Mesothelial cell of epicardium (in vitro differentiated cells): ENCODE measurements around the gene CUX1. TPM values are rescaled to one million over a fixed set of nuclear protein-coding genes. Genes with fewer than 3 reads are reported as not detected.

Experiments
- DNase-seq, 2 experiments: peaks; one replicate each; pipeline ENCODE4 v3.0.0; 2021; ENCODE audit warnings: low spot score in 2 of 2; ENCODE audit not compliant: unreplicated experiment in 2 of 2
- H3K27ac Mint-ChIP-seq: 2 replicates; pipeline ENCODE4 v1.8.0; 2021; ENCODE audit warnings: mixed read lengths
- H3K27me3 Mint-ChIP-seq: 2 replicates; pipeline ENCODE4 v1.8.0; 2021; ENCODE audit warnings: low read depth, mixed read lengths
- H3K36me3 Mint-ChIP-seq: 2 replicates; pipeline ENCODE4 v1.8.0; 2021; ENCODE audit warnings: mixed read lengths
- H3K4me1 Mint-ChIP-seq: 2 replicates; pipeline ENCODE4 v1.8.0; 2021; ENCODE audit warnings: mixed read lengths
- H3K4me3 Mint-ChIP-seq: 2 replicates; pipeline ENCODE4 v1.8.0; 2021; ENCODE audit warnings: mild to moderate bottlenecking, moderate library complexity, mixed read lengths
- H3K9me3 Mint-ChIP-seq: 2 replicates; pipeline ENCODE4 v1.8.0; 2021; ENCODE audit warnings: mixed read lengths
- CTCF ChIP-seq: fragments of 200-600 bp; sonication (generic); IDR thresholded peaks from one replicate; pipeline ENCODE4 v1.5.0; 2021; ENCODE audit warnings: antibody characterized with exemption; ENCODE audit not compliant: unreplicated experiment
- total RNA-seq: library from RNA; stranded (reverse); gene quantifications from 3 replicates; pipeline ENCODE4 v1.2.1, GENCODE V29; 2021

Gene CUX1
- total RNA-seq, 1 donor from 2014 or later, result 158 TPM

GRCh38 chr7:102310414-102310815 is 493.0 kb downstream of the CUX1 start:
- DNase-seq, result no peak
- H3K9me3 Mint-ChIP-seq, result no peaks in the 10 kb centered on the region
- no peak for TF ChIP-seq CTCF
- H3K36me3 Mint-ChIP-seq, result peaks cover 5% of the 10 kb centered on the region
- peak overlapping the region; percentile 12 for H3K27ac Mint-ChIP-seq
- no peak overlapping the region for H3K4me3 Mint-ChIP-seq
- H3K4me1 Mint-ChIP-seq, result no peaks in the 10 kb centered on the region
- no peaks in the 10 kb centered on the region for H3K27me3 Mint-ChIP-seq

- H3K36me3 Mint-ChIP-seq, result peaks cover 7% of the 10 kb centered on the region
- H3K27me3 Mint-ChIP-seq, result no peaks in the 10 kb centered on the region
- H3K9me3 Mint-ChIP-seq, result no peaks in the 10 kb centered on the region
- TF ChIP-seq CTCF, result no peak
- H3K27ac Mint-ChIP-seq, result no peak overlapping the region
- no peaks in the 10 kb centered on the region for H3K4me1 Mint-ChIP-seq
- no peak overlapping the region for H3K4me3 Mint-ChIP-seq
- no peak for DNase-seq
Measured at GRCh38 chr7:102312317-102312716, 494.9 kb downstream of the CUX1 start.

GRCh38 chr7:102313997-102314780 is 496.8 kb downstream of the CUX1 start:
- Mint-ChIP-seq H3K4me3 (no peak overlapping the region), H3K4me1 (no peaks in the 10 kb centered on the region), H3K36me3 (peaks cover 7% of the 10 kb centered on the region), H3K27me3 (no peaks in the 10 kb centered on the region), H3K27ac (no peak overlapping the region), H3K9me3 (no peaks in the 10 kb centered on the region)
- TF ChIP-seq CTCF, result no peak
- no peak for DNase-seq

- H3K36me3 Mint-ChIP-seq, result peaks cover 4% of the 10 kb centered on the region
- no peaks in the 10 kb centered on the region for H3K4me1 Mint-ChIP-seq
- TF ChIP-seq CTCF, result no peak
- H3K27ac Mint-ChIP-seq, result no peak overlapping the region
- DNase-seq, result no peak
- no peaks in the 10 kb centered on the region for H3K9me3 Mint-ChIP-seq
- no peak overlapping the region for H3K4me3 Mint-ChIP-seq
- peaks cover 11% of the 10 kb centered on the region for H3K27me3 Mint-ChIP-seq
Measured at GRCh38 chr7:102317231-102318059, 500.0 kb downstream of the CUX1 start.

- Mint-ChIP-seq H3K4me3 (no peak overlapping the region), H3K36me3 (peaks cover 4% of the 10 kb centered on the region), H3K27me3 (peaks cover 16% of the 10 kb centered on the region), H3K9me3 (no peaks in the 10 kb centered on the region), H3K4me1 (no peaks in the 10 kb centered on the region), H3K27ac (no peak overlapping the region)
- no peak for DNase-seq
- TF ChIP-seq CTCF, result no peak
Measured at GRCh38 chr7:102318482-102318971, 501.1 kb downstream of the CUX1 start.
